Ishikawa (cell line): ENCODE results near the gene RPS24.

Experiments used
- CEBPB ChIP-seq: IDR thresholded peaks from 2 replicates; pipeline ENCODE4 v1.6.1; 2012
- CREB1 ChIP-seq: IDR thresholded peaks from 2 replicates; pipeline ENCODE4 v1.6.1; 2012; ENCODE audit warnings: low read depth
- EGR1 ChIP-seq: IDR thresholded peaks from 2 replicates; pipeline ENCODE4 v1.6.1; 2012
- EP300 ChIP-seq: IDR thresholded peaks from 2 replicates; pipeline ENCODE4 v1.6.1; 2012; ENCODE audit warnings: borderline replicate concordance
- FOXM1 ChIP-seq: IDR thresholded peaks from 2 replicates; pipeline ENCODE4 v1.6.1; 2012; ENCODE audit warnings: low read depth, borderline replicate concordance
- NFIC ChIP-seq: IDR thresholded peaks from 2 replicates; pipeline ENCODE4 v1.6.1; 2012
- RAD21 ChIP-seq: IDR thresholded peaks from 2 replicates; pipeline ENCODE4 v1.6.1; 2012; ENCODE audit warnings: low read depth
- REST ChIP-seq: IDR thresholded peaks from 2 replicates; pipeline ENCODE4 v1.6.1; 2012; ENCODE audit warnings: low read depth, mild to moderate bottlenecking
- TAF1 ChIP-seq: IDR thresholded peaks from 2 replicates; pipeline ENCODE4 v1.6.1; 2012; ENCODE audit warnings: low read depth, mild to moderate bottlenecking
- TCF12 ChIP-seq: IDR thresholded peaks from 2 replicates; pipeline ENCODE4 v1.6.1; 2012; ENCODE audit warnings: low read depth
- TEAD4 ChIP-seq: IDR thresholded peaks from 2 replicates; pipeline ENCODE4 v1.6.1; 2012
- USF1 ChIP-seq: IDR thresholded peaks from 2 replicates; pipeline ENCODE4 v1.6.1; 2012
- YY1 ChIP-seq: IDR thresholded peaks from 2 replicates; pipeline ENCODE4 v1.6.1; 2012; ENCODE audit warnings: low read depth
- ZBTB7A ChIP-seq: IDR thresholded peaks from 2 replicates; pipeline ENCODE4 v1.6.1; 2012; ENCODE audit warnings: low read depth
- TF ChIP-seq, protein P1 (sequence below): IDR thresholded peaks from 2 replicates; pipeline ENCODE4 v1.6.1; 2012

RPS24 gene

DNA sequence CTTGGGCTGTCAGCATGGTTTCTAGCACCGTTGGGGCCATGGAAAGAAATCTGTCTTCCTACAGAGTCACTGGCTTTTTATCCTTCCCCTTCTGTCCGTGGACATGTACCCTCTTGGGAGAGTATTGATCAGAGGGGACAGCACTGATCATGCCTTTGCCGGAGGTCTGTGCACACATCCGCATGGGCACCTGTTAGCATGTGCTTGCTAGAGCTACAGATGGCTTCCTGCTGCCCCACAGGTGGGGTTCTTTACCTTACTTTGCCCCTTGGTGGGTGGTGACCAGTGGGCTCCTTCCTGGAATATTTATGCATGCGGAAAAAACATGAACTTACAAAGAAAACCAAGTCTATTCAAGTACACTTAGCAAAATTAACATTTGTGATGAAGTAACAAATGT lies 24.9 kb downstream of the RPS24 start:
- TF ChIP-seq YY1 (no peak), REST (no peak), CREB1 (no peak), NFIC (no peak), EP300 (no peak), CEBPB (no peak), TEAD4 (no peak), TAF1 (no peak), RAD21 (no peak), TCF12 (no peak), FOXM1 (no peak), USF1 (no peak), EGR1 (no peak), ZBTB7A (no peak)
- TF ChIP-seq, protein P1, sequence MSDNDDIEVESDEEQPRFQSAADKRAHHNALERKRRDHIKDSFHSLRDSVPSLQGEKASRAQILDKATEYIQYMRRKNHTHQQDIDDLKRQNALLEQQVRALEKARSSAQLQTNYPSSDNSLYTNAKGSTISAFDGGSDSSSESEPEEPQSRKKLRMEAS = no peak

DNA sequence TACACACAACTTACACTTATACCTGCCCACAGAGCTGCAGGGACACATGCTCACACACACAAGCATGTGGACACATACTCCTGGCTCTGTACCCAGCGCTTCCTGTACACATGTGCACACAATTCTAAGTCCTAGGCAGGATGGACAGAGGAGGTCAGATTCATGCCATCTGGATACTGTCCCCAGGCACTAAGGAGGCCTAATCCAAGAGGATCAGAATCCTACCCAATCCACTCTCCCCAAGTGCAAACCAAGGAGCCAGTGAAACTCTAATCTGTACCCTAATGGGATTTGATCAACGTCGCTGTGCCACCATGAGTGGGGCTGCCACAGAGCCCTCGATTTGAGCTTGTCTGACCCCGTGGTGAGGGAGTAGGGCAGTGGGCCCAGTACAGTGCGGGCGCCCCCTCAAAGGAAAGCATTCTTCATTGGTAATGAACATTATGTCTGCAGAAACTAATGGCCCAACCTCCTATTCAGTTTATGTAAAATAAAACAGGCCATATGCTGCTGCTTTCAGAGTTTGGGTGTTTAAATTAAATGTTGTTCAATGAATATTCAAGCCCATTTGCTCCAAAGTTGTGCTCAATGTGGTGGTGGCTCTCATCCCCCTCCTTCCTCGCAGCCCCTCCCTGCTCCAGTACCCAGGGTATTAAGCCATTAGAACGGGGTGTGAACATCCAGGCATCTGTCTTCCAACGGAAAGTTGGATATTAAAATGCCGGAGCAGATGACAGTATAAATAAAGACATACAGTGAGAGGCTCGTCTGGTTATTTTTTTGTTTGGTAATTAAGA lies 26.4 kb downstream of the RPS24 start:
- TF ChIP-seq CEBPB = no peak
- no peak for TF ChIP-seq RAD21
- TF ChIP-seq, protein P1 = no peak
- TF ChIP-seq EP300 = no peak
- TF ChIP-seq ZBTB7A = no peak
- no peak for TF ChIP-seq TEAD4
- no peak for TF ChIP-seq CREB1
- TF ChIP-seq NFIC = no peak
- no peak for TF ChIP-seq FOXM1
- TF ChIP-seq REST = no peak
- no peak for TF ChIP-seq YY1
- no peak for TF ChIP-seq EGR1
- TF ChIP-seq USF1 = no peak
- TF ChIP-seq TCF12 = no peak
- TF ChIP-seq TAF1 = no peak

DNA sequence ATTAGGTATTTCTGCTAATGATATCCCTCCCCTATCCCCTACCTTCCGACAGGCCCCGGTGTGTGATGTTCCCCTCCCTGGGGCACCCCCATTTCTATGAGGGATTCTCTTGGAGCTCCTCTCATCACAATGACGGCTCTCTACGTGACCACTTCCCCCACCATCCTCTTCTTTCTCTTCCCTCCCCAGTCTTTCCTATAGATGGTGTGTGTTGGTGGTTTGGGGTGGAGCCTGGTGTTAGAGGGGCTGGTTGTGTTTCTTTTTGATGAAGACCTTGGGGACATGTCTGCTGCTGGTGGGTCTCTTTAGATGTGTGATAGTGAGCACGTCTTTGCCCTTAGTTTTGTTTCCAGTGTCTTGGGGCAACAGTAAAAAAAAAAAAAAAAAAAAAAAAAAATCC lies 28.6 kb downstream of the RPS24 start:
- no peak for TF ChIP-seq TEAD4
- no peak for TF ChIP-seq TAF1
- TF ChIP-seq FOXM1 = no peak
- no peak for TF ChIP-seq NFIC
- TF ChIP-seq EGR1 = no peak
- TF ChIP-seq, protein P1 = no peak
- no peak for TF ChIP-seq ZBTB7A
- TF ChIP-seq CREB1 = no peak
- TF ChIP-seq RAD21 = no peak
- TF ChIP-seq YY1 = no peak
- TF ChIP-seq TCF12 = no peak
- TF ChIP-seq USF1 = no peak
- no peak for TF ChIP-seq EP300
- no peak for TF ChIP-seq REST
- no peak for TF ChIP-seq CEBPB
